ENCODE results near the gene HTR7.

DNA sequence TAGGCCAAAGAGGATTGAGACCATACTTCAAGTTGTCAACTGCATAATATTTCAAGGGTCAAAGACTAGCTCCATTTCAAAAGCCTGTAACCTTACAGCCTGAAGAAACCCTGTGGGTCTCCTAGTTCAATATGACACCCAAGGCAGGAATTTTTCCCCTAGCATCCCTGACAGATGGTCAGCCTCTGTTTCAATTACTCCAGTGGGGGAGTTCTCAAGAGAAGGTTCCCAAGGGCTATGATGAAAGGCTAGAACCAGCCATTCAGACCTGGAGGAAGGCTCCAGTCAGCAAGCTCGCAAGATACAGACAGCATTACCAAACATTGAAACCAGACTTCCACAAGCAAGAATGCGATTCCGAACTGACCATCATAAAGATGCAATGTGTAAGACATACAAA, 1.6 kb downstream of the HTR7 start:
- TF ChIP-seq, protein P1, sequence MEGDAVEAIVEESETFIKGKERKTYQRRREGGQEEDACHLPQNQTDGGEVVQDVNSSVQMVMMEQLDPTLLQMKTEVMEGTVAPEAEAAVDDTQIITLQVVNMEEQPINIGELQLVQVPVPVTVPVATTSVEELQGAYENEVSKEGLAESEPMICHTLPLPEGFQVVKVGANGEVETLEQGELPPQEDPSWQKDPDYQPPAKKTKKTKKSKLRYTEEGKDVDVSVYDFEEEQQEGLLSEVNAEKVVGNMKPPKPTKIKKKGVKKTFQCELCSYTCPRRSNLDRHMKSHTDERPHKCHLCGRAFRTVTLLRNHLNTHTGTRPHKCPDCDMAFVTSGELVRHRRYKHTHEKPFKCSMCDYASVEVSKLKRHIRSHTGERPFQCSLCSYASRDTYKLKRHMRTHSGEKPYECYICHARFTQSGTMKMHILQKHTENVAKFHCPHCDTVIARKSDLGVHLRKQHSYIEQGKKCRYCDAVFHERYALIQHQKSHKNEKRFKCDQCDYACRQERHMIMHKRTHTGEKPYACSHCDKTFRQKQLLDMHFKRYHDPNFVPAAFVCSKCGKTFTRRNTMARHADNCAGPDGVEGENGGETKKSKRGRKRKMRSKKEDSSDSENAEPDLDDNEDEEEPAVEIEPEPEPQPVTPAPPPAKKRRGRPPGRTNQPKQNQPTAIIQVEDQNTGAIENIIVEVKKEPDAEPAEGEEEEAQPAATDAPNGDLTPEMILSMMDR (IDR thresholded peaks at IDR 0.05; ENCODE audit: low read length): no peak
- no peak for TF ChIP-seq EZH2 (IDR thresholded peaks at IDR 0.05; ENCODE audit: borderline replicate concordance, low read length)

All from OCI-LY1 (cell line).